SK-N-SH (cell line): ENCODE results near the gene LSG1. TPM values are rescaled to one million over a fixed set of nuclear protein-coding genes. Genes with fewer than 3 reads are reported as not detected.

Experiments
- CTCF ChIA-PET: fragments of 300-600, 350-600 bp; formaldehyde crosslinking; extraction: SDS; loops from one replicate; lab custom pipeline; 2021; lab: Yijun Ruan, JAX
- POLR2A ChIA-PET: fragments of 350-600 bp; sonication (Branson Sonifier 250); formaldehyde crosslinking; extraction: SDS; loops from one replicate; lab custom pipeline; 2020; ENCODE audit warnings: antibody characterized with exemption, inconsistent platforms; lab: Yijun Ruan, JAX
- DNase-seq: peaks from one replicate; pipeline ENCODE4 v3.0.0; 2012
- H2AFZ ChIP-seq: fragments of 200-600 bp; sonication (generic); 2 replicates; pipeline ENCODE4 v1.8.1; 2016; ENCODE audit warnings: antibody characterized with exemption, mild to moderate bottlenecking, low read depth
- H3F3A ChIP-seq: fragments of 200-600 bp; sonication (generic); replicated peaks from 2 replicates; pipeline ENCODE3; 2016; ENCODE audit warnings: antibody characterized with exemption, mild to moderate bottlenecking; ENCODE audit not compliant: insufficient read depth
- H3K27ac ChIP-seq, 2 experiments: fragments of 200-500 bp in 1 of 2; fragments of 200-600 bp in 1 of 2; sonication (Bioruptor generic) in 1 of 2; sonication (generic), shearing (Covaris generic) in 1 of 2; 2 replicates each; pipeline versions ENCODE4 v1.5.1 to v1.6.1; 2014 to 2016; ENCODE audit warnings: low read depth in 2 of 2, inconsistent platforms in 1 of 2, low read length in 1 of 2, mild to moderate bottlenecking in 1 of 2, mixed read lengths in 1 of 2
- H3K27me3 ChIP-seq: fragments of 200-600 bp; sonication (generic), shearing (Covaris generic); 2 replicates; pipeline ENCODE4 v1.6.1; 2016; ENCODE audit warnings: mixed run types; ENCODE audit not compliant: insufficient read depth
- H3K36me3 ChIP-seq, 2 experiments: fragments of 200-500 bp in 1 of 2; fragments of 200-600 bp in 1 of 2; sonication (Bioruptor generic) in 1 of 2; sonication (generic) in 1 of 2; replicated peaks in 1 of 2; 2 replicates each; pipeline versions ENCODE3 to v1.5.1; 2014 to 2016; ENCODE audit warnings: low read length in 1 of 2, mild to moderate bottlenecking in 1 of 2; ENCODE audit not compliant: insufficient read depth in 2 of 2, control insufficient read depth in 1 of 2
- H3K4me1 ChIP-seq, 2 experiments: fragments of 200-500 bp in 1 of 2; fragments of 200-600 bp in 1 of 2; sonication (Bioruptor generic) in 1 of 2; sonication (generic), shearing (Covaris generic) in 1 of 2; 2 replicates each; pipeline versions ENCODE4 v1.5.1 to v1.6.1; 2014 to 2016; ENCODE audit warnings: low read depth in 1 of 2, low read length in 1 of 2, mixed run types in 1 of 2; ENCODE audit not compliant: insufficient read depth in 2 of 2, control insufficient read depth in 1 of 2
- H3K4me2 ChIP-seq: fragments of 200-600 bp; sonication (generic), shearing (Covaris generic); 2 replicates; pipeline ENCODE4 v1.6.1; 2017; ENCODE audit warnings: mixed run types
- H3K4me3 ChIP-seq, 2 experiments: fragments of 200-500 bp in 1 of 2; fragments of 200-600 bp in 1 of 2; sonication (Bioruptor generic) in 1 of 2; sonication (generic), shearing (Covaris generic) in 1 of 2; 2 replicates each; pipeline versions ENCODE4 v1.5.1 to v1.8.1; 2014 to 2016; ENCODE audit warnings: low read depth in 2 of 2, inconsistent platforms in 1 of 2, low read length in 1 of 2, mild to moderate bottlenecking in 1 of 2, mixed read lengths in 1 of 2, moderate library complexity in 1 of 2
- H3K79me2 ChIP-seq: fragments of 200-600 bp; sonication (generic); 2 replicates; pipeline ENCODE4 v1.8.1; 2017; ENCODE audit warnings: mild to moderate bottlenecking; ENCODE audit not compliant: insufficient read depth
- H3K9ac ChIP-seq: fragments of 200-600 bp; sonication (generic); 2 replicates; pipeline ENCODE4 v1.6.1; 2017; ENCODE audit warnings: mixed run types
- H3K9me2 ChIP-seq: fragments of 200-600 bp; sonication (generic); 2 replicates; pipeline ENCODE4 v1.6.1; 2017; ENCODE audit warnings: mixed run types
- H3K9me3 ChIP-seq: fragments of 200-600 bp; sonication (generic); 2 replicates; pipeline ENCODE4 v1.6.1; 2017; ENCODE audit warnings: mixed run types, mild to moderate bottlenecking, moderate library complexity
- H4K20me1 ChIP-seq: fragments of 200-600 bp; sonication (generic); 2 replicates; pipeline ENCODE4 v1.6.1; 2017; ENCODE audit warnings: mild to moderate bottlenecking, mixed run types; ENCODE audit not compliant: insufficient read depth
- CHD2 ChIP-seq: fragments of 150-350 bp; IDR thresholded peaks from 2 replicates; pipeline ENCODE4 v1.6.1; 2018; ENCODE audit warnings: low read length; ENCODE audit not compliant: partially characterized antibody
- CTCF ChIP-seq: fragments of 200-600 bp; sonication (generic); IDR thresholded peaks from 2 replicates; pipeline ENCODE4 v1.6.1; 2017; ENCODE audit warnings: antibody characterized with exemption, mild to moderate bottlenecking, moderate library complexity
- ELF1 ChIP-seq: IDR thresholded peaks from 2 replicates; pipeline ENCODE4 v1.4.0; 2012
- EP300 ChIP-seq, 2 experiments: IDR thresholded peaks; 2 replicates each; pipeline versions ENCODE4 v1.4.0 to v1.6.1; 2012; ENCODE audit warnings: borderline replicate concordance in 1 of 2, low read depth in 1 of 2, low read length in 1 of 2
- EZH2phosphoT487 ChIP-seq: fragments of 200-600 bp; sonication (generic); IDR thresholded peaks from 2 replicates; pipeline ENCODE4 v1.6.1; 2017; ENCODE audit warnings: low read depth, mixed run types, mild to moderate bottlenecking, antibody characterized with exemption, moderate library complexity, borderline replicate concordance
- FOXM1 ChIP-seq: IDR thresholded peaks from 2 replicates; pipeline ENCODE4 v1.4.0; 2012; ENCODE audit warnings: low read depth, mild to moderate bottlenecking
- GATA2 ChIP-seq: sonication (generic); formaldehyde crosslinking; IDR thresholded peaks from 2 replicates; pipeline ENCODE4 v1.5.0; 2020; ENCODE audit warnings: mild to moderate bottlenecking, missing genetic modification reagents
- IRF3 ChIP-seq: fragments of 150-350 bp; IDR thresholded peaks from 2 replicates; pipeline ENCODE4 v1.6.1; 2016; ENCODE audit warnings: mild to moderate bottlenecking, low read depth, low read length
- MAX ChIP-seq: IDR thresholded peaks from 2 replicates; pipeline ENCODE4 v1.4.0; 2012; ENCODE audit warnings: low read depth
- MEF2A ChIP-seq: IDR thresholded peaks from 2 replicates; pipeline ENCODE4 v1.4.0; 2012; ENCODE audit warnings: low read depth, borderline replicate concordance
- NFIC ChIP-seq: IDR thresholded peaks from 2 replicates; pipeline ENCODE4 v1.4.0; 2012; ENCODE audit warnings: borderline replicate concordance
- RAD21 ChIP-seq: IDR thresholded peaks from 2 replicates; pipeline ENCODE4 v1.6.1; 2012; ENCODE audit warnings: mild to moderate bottlenecking, low read length
- RCOR1 ChIP-seq: fragments of 150-350 bp; IDR thresholded peaks from 2 replicates; pipeline ENCODE4 v1.6.1; 2017; ENCODE audit warnings: antibody characterized with exemption, low read length
- RXRA ChIP-seq: IDR thresholded peaks from 2 replicates; pipeline ENCODE4 v1.4.0; 2012; ENCODE audit warnings: low read depth, mild to moderate bottlenecking, borderline replicate concordance
- SIN3A ChIP-seq: IDR thresholded peaks from 2 replicates; pipeline ENCODE4 v1.6.1; 2012; ENCODE audit warnings: low read depth, mild to moderate bottlenecking, low read length, moderate library complexity, borderline replicate concordance
- TCF12 ChIP-seq: IDR thresholded peaks from 2 replicates; pipeline ENCODE4 v1.4.0; 2012
- TEAD4 ChIP-seq: IDR thresholded peaks from 2 replicates; pipeline ENCODE4 v1.4.0; 2012; ENCODE audit warnings: mild to moderate bottlenecking, borderline replicate concordance; ENCODE audit not compliant: insufficient read depth
- USF1 ChIP-seq: IDR thresholded peaks from 2 replicates; pipeline ENCODE4 v1.4.0; 2012; ENCODE audit warnings: low read depth, borderline replicate concordance
- YY1 ChIP-seq: IDR thresholded peaks from 2 replicates; pipeline ENCODE4 v1.4.0; 2012; ENCODE audit warnings: low read depth, mild to moderate bottlenecking
- WGBS: methylation state at CpG from one replicate; pipeline ENCODE4 v1.1.6; 2017; ENCODE audit warnings: low lambda C conversion rate; 5-methylcytosine and 5-hydroxymethylcytosine counted together
- polyA plus RNA-seq, 3 experiments: library from polyadenylated mRNA; depleted of rRNA; stranded (reverse); fragments of >200 nt; gene quantifications; 2 replicates each; pipeline ENCODE4 v1.2.3, GENCODE V29; 2012

LSG1 gene
- polyA plus RNA-seq, 1 of the 3 experiments (the other 2 are of a cell fraction): 35.1 TPM

DNA sequence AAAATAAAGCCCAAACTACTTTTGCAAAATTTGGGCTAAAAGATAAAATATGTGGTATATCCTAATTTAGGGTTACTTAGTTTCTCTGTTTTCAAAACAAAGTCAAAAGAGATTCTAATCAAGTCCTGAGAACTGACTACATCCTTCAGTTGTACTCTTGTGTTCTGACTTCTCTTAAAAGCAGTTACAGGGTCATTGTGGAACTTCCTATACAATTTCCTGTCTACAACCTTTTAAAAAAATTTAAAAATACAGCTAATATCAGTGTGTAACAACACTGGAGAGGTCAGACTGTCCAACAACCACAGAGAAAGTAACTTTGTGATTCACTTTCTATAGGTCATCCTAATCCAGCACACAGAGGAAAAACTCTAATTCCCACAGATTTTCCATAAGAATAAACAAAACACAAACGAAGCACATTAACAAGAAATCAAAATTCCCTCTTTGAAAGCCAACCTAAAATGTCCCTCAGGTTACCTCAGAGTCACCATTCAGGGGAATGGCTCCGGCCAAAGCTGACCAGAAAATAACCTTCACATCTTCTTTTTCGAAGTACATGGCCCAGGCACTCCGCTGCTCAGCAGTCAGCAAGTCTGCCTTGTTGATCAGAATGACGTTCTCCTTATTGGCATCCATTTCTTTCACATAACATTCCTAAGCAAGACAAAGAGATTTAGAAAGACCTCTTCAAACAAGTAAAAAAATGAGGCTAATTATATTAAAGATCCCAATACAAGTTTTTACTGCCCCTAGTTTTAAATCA lies 13.3 kb downstream of the LSG1 start:
- Histone ChIP-seq H3K27me3 (no peaks in the 10 kb centered on the region), H3K4me1 (no peaks in the 10 kb centered on the region), H3K36me3 (peaks cover 52 to 73% of the 10 kb centered on the region in 2 experiments), H3K4me3 (no peak overlapping the region), H3K4me2 (no peak overlapping the region), H3K79me2 (peaks cover 13% of the 10 kb centered on the region; the same call in 1 of the 2 replicates), H2AFZ (no peak overlapping the region), H3K27ac (no peak overlapping the region), H4K20me1 (no peaks in the 10 kb centered on the region), H3K9ac (no peak overlapping the region), H3K9me2 (no peaks in the 10 kb centered on the region), H3K9me3 (no peaks in the 10 kb centered on the region), H3F3A (peaks cover 5% of the 10 kb centered on the region)
- CTCF ChIA-PET: interaction anchor here (1.7 to 4.6 kb wide), 3 partner anchors 12 to 325 kb away, joined by 4 to 30 read pairs (median 19); partner anchors contain the start of gene LSG1
- WGBS: 94% methylated on average over 5 of the region's 5 CpGs
- DNase-seq: no peak
- no peak for TF ChIP-seq MEF2A
- no peak for TF ChIP-seq USF1
- TF ChIP-seq GATA2: no peak
- no peak for TF ChIP-seq EZH2phosphoT487
- TF ChIP-seq ELF1: no peak
- TF ChIP-seq FOXM1: no peak
- no peak for TF ChIP-seq CHD2
- TF ChIP-seq RXRA: no peak
- TF ChIP-seq TEAD4: no peak
- no peak for TF ChIP-seq NFIC
- TF ChIP-seq EP300 (IDR thresholded peaks at IDR 0.05; ENCODE audit: borderline replicate concordance in 1 of 2, low read depth in 1 of 2, low read length in 1 of 2): no peak
- TF ChIP-seq CTCF: no peak
- no peak for TF ChIP-seq SIN3A
- TF ChIP-seq MAX: no peak
- POLR2A ChIA-PET: no interaction called here

- Histone ChIP-seq H3K4me1 (no peaks in the 10 kb centered on the region), H3K9me3 (no peaks in the 10 kb centered on the region), H3K9ac (no peak overlapping the region), H3K27me3 (no peaks in the 10 kb centered on the region), H3F3A (peaks cover 5% of the 10 kb centered on the region), H3K9me2 (no peaks in the 10 kb centered on the region)
- TF ChIP-seq NFIC (no peak), RCOR1 (no peak), IRF3 (no peak), RAD21 (no peak), TCF12 (no peak), YY1 (no peak)
- TF ChIP-seq, all 33 proteins: peak for 0
- no peak overlapping the region for H3K27ac ChIP-seq
- H2AFZ ChIP-seq: no peak overlapping the region
- ChIA-PET POLR2A (no interaction called here), CTCF (interaction anchor here (3.1 kb wide), 1 partner anchor 14 kb away, joined by 19 read pairs; the partner anchor contains the start of gene LSG1)
- H3K4me3 ChIP-seq: no peak overlapping the region
- peaks cover 15% of the 10 kb centered on the region; the same call in 1 of the 2 replicates for H3K79me2 ChIP-seq
- no peak overlapping the region for H3K4me2 ChIP-seq
- H4K20me1 ChIP-seq: no peaks in the 10 kb centered on the region
- H3K36me3 ChIP-seq: peaks cover 61 to 74% of the 10 kb centered on the region in 2 experiments
- no peak for DNase-seq
- WGBS: 90% methylated on average over 7 of the region's 7 CpGs
These were observed 14.6 kb downstream of the LSG1 start for GRCh38 chr3:194657439-194657838.
